GM12874 (cell line): ENCODE results near the gene PDE6A.

Experiments used
- CTCF ChIP-seq: IDR thresholded peaks from 2 replicates; pipeline ENCODE4 v1.5.1; 2011; ENCODE audit warnings: low read depth, mild to moderate bottlenecking, control low read depth, low read length, moderate library complexity; ENCODE audit not compliant: insufficient read depth

Gene PDE6A

GRCh38 chr5:149939546-149939945 lies 5.0 kb downstream of the PDE6A start:
- no peak for TF ChIP-seq CTCF

- no peak for TF ChIP-seq CTCF
Observed at GRCh38 chr5:149938791-149939358, 5.7 kb downstream of the PDE6A start.

GRCh38 chr5:149938279-149938678 lies 6.3 kb downstream of the PDE6A start:
- TF ChIP-seq CTCF: no peak

- TF ChIP-seq CTCF: no peak
Observed at GRCh38 chr5:149937610-149938009, 7.0 kb downstream of the PDE6A start.

GRCh38 chr5:149936700-149937091 lies 7.9 kb downstream of the PDE6A start:
- TF ChIP-seq CTCF: no peak

- no peak for TF ChIP-seq CTCF
Observed at GRCh38 chr5:149936044-149936699, 8.4 kb downstream of the PDE6A start.

GRCh38 chr5:149935431-149935901 lies 9.1 kb downstream of the PDE6A start:
- TF ChIP-seq CTCF: no peak
